HG03571 (cell line): ENCODE data around the gene ZNF8.
"Not testable (repeated sequence)": the region's sequence is repeated elsewhere in the genome, so short reads cannot be mapped to it uniquely, and the experiment has no call there.

Source experiments
- ATAC-seq: cut with Tn5 transposase; IDR thresholded peaks from one replicate; pipeline ENCODE4 v1.9.1; 2021; ENCODE audit not compliant: unreplicated experiment

Gene ZNF8

DNA sequence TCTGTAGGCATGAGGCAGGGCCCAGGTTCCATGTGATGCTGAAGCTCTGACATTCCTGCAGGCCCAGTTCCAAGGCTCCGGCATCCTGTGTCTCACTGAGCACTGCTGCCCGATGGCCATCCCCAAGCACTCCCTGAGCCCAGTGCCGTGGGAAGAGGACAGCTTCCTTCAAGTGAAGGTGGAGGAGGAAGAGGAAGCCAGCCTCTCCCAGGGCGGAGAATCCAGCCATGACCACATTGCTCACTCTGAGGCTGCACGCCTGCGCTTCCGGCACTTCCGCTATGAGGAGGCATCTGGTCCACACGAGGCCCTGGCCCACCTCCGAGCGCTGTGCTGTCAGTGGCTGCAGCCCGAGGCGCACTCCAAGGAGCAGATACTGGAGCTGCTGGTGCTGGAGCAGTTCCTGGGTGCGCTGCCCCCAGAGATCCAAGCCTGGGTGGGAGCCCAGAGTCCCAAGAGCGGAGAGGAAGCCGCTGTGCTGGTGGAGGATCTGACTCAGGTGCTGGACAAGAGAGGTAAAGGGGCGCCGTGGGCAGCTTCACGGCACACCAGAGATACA lies 56.0 kb downstream of the ZNF8 start:
- ATAC-seq: no peak

DNA sequence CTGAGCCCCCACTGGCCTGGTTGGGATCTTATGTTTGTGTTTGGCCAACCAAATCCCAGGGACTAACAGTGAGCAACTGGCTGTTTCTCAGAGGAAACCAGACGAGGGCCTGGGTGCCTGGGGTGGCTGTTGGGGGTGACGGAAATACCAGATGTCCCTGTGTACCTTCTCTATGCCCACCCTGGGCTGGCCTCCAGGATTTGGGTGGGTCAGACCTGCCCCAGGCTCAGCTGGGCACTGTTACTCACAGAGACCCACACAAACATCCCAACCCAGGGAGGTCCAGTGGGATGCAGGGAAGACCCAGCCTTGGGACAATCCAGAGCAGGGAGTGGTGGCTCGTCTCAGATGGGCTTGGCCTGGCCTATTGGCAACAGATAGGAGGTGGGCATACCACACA lies 56.9 kb downstream of the ZNF8 start:
- ATAC-seq: no peak

DNA sequence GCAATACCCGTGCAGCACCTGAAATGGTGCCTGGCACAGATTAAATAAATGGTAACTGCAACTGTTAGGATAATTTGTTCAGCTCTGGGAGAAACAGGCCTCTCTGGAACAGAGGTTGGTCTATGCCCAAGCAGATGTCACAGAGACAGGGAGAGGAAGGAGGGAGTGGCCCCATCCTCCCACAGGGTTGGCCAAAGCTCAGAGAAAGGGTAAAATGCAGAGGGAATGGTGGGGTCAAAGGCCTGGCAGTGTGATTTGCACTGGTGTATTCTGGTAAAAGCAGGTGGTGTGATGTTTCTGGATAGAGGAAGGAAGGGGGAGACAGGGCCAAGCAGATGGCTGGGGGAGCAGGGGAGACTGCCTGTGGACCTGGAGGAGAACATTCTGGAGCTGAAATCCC lies 57.5 kb downstream of the ZNF8 start:
- no peak for ATAC-seq

DNA sequence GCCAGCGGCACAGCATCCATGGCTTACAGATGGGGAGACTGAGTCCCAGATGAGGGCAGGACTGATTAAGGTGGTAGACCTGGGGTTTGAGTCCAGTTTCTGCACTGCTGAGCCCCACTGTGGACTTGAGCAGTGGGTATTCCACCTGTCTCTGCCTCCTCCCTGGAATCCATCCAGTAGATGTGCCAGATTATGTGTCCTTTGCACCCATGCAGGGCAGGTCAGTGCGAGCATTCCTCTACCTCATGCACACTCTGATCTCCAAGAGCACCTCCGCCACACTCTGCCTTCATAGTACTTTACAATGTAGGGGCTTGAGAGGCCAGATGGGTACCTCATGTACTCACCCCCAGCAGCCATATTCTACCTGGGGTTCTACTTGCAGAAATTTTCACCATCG lies 58.1 kb downstream of the ZNF8 start:
- no peak for ATAC-seq

DNA sequence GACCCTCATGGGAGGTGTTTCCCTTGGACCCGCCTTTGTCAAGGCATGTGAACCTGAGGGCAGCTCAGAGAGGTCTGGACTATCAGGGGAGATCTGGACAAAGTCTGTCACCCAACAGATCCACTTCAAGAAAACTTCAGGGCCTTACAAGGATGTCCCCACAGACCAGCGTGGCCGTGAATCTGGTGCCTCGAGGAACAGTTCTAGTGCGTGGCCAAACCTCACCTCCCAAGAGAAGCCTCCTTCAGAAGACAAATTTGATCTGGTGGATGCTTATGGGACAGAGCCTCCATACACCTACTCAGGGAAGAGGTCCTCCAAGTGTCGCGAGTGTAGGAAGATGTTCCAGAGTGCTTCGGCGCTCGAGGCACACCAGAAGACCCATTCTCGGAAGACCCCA lies 59.6 kb downstream of the ZNF8 start:
- ATAC-seq: no peak

DNA sequence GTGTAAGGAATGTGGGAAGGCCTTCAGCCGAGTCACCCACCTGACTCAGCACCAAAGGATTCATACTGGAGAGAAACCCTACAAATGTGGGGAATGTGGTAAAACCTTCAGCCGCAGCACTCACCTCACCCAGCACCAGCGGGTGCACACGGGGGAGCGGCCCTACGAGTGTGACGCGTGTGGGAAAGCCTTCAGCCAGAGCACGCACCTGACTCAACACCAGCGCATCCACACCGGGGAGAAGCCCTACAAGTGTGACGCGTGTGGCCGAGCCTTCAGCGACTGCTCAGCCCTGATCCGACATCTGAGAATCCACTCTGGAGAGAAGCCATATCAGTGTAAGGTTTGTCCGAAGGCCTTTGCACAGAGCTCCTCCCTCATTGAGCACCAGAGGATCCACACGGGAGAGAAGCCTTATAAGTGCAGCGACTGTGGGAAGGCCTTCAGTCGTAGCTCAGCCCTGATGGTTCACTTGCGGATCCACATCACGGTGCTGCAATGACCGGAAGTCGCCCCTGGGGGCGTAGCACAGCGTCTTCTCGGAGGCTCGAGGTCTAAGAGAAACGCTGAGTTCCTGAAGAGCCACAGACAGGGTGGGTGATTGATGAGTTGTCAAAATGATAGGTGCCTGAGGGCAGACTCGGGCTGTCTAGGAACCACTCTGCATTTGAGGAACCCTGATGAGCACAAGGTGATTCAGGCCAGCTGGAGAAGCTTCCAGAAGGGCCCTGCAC lies 60.2 kb downstream of the ZNF8 start:
- no peak for ATAC-seq

DNA sequence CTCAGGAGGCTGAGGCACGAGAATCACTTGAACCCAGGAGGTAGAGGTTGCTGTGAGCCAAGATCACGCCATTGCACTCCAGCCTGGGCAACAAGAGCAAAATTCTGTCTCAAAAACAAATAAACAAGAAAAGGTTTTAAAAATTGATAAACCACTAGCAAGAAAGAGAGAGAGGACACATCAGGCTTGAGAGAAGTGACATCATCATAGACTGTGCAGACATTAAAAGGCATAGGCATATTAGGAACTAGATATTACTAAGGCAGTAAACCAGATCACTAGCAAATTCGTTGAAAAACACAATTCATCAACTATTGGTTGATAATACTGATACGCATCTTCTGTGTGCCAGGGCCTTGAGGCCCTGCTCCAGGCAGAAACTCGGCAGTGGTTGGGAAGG lies 66.8 kb downstream of the ZNF8 start:
- ATAC-seq: no peak

DNA sequence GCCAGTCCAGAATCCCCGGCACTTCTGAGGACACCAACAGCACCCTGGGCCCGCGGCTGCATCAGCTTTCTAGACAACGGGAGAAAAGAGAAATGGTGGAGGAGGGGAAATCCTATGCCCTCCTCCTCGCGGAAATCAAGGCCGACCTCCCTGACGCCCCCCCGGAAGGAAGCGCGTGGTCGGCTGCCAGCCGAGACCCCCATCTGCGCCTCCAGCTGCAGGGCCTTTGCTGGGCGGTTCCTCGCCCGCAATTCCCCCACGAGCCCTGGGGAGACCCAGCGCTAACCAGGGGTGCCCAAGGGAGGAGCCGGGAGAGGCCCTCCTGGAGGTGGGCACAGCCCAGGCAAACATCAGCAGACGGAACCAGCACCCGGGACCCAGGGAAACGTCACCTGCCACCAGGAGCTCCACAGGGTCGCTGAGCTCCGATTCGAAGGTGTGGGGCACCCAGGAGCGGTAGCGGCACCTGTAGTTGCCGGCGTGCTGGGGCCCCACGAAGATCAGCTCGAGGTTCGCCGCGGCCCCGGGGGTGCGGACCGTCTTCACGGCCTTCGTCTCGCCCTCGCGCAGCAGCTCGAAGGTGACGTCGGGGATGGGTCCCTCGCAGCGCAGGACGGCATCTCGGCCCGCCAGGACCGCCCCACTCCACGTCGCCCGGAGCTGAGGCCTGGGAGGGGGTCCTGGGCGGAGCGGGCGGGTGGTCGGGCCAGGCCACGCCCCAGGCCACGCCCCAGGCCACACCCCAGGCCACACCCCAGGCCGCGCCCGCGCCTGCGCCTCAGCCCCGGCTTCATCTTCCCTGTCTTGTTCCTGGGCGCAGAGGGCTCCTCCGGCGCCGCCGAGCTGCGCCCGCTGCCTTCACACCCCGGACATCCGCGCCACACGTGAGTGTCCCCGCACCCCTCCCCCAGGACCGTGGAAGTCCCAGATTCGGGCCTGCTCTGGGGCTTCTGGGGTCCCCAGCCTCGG lies 68.5 kb downstream of the ZNF8 start:
- peak; percentile 71 for ATAC-seq

DNA sequence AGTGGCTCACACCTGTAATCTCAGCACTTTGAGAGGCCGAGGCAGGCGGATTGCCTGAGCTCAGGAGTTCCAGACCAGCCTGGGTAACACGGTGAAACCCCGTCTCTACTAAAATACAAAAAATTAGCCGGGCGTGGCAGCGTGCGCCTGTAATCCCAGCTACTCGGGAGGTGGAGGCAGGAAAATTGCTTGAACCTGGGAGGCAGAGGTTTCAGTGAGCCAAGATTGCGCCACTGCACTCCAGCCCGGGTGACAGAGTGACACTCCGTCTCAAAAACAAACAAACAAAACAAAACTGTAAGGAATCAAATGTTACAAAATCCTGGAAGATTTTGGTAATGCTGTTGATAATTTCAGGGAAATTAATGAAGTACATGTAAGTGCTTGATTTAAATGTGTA lies 69.3 kb downstream of the ZNF8 start:
- ATAC-seq: not testable (repeated sequence)

DNA sequence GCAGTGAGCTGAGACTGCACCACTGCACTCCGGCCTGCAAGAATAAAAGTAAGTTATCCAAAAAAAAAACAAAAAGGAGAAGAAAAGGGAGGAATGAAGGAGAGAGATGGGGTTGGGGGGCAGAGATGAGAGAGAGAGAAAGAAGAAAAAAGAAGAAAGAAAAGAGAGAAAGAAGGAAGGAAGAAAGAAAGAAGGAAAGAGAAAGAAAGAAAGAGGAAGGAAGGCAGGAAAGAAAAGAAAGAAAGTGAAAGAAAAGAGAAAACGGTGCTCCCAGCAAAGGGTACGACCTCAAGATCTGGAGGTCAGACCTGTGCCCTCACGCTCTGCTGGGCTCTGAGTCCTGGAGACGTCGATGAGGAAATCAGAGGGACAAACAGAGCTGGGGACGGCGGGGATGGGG lies 70.8 kb downstream of the ZNF8 start:
- ATAC-seq: no peak

DNA sequence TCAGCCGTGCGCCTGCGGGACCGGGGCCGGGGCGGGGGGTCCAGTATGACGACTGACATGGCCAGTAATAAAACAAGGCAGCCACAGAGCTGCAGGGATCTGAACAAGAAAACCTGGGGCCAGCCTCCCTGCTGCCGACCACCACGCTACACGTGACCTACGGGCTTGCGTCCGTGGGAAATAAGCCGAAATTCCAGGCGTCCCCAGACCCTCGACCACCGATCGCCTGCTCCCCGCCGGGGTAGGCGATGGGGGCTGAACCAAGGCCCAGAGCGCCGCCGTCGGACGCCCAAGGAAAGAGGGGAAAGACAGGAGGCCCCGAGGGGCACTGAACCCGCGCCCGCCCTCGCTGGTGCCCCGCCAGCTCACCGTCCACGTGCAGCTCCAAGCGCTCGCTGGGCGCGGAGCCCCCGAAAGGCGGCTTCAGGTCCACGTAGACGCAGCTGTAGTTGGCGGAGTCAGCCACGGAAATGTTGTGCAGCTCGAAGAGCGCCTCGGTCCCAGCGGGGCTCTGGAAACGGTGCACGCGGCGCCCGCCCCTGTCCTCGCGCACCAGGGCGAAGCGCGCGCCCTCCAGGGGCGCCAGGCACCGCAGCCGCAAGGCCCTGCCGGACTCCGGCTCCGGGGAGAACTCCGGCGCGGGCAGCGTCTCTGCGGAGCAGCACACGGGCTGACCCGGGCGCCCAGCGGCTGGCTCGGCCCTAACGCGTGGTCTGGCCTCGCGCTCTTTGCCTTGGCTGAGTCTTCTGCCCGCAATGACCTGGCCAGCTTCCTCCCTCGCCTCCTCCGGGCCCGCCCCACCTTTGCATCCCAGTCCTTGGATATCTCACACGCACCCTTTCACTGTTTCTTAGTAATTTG lies 71.5 kb downstream of the ZNF8 start:
- no peak for ATAC-seq

DNA sequence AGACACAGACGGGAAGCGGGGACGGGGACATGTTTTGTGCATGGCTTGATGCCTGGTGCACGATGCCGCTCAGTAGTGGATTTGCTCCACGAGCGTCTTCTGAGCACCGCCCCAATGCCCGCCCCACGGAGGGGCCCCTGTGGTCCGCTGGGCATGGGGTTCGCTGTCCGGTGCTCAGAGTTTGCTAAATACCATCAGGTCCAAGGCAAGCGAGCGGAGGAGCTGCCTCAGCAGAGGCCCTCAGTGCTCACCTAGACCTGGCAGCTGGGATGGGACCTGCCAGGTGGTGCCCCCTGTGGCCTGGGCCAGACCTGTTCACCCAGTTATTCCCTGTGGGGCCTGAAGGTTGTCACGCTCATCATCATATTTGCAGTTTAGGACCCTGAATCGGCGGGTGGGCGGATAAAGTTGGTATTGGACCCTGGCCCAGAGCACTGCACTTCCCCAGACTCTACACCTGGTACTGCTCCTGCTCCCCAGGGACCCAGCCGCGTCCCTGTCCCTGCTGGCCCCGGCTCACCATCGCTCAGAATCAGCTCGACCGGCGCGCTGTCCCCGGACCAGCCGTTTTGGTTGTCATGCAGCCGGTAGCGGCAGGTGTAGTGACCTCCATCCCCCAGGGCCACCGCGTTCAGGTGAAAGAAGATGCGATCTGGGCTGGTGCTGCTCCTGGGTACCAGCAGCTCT lies 72.3 kb downstream of the ZNF8 start:
- no peak for ATAC-seq

DNA sequence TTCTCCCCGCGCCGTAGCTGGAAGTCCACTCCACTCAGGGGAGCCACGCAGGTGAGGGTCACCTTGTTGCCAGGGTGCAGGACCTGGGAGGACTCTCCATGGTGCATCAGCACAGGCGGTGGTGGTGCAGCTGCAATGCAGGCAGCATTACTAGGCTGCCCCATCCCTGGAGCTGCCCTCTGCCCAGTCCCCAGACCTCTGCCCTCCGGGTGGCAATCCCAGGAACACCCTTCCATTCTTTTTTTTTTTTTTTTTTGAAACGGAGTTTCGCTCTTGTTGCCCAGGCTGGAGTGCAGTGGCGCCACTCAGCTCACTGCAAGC lies 72.8 kb downstream of the ZNF8 start:
- ATAC-seq: no peak

DNA sequence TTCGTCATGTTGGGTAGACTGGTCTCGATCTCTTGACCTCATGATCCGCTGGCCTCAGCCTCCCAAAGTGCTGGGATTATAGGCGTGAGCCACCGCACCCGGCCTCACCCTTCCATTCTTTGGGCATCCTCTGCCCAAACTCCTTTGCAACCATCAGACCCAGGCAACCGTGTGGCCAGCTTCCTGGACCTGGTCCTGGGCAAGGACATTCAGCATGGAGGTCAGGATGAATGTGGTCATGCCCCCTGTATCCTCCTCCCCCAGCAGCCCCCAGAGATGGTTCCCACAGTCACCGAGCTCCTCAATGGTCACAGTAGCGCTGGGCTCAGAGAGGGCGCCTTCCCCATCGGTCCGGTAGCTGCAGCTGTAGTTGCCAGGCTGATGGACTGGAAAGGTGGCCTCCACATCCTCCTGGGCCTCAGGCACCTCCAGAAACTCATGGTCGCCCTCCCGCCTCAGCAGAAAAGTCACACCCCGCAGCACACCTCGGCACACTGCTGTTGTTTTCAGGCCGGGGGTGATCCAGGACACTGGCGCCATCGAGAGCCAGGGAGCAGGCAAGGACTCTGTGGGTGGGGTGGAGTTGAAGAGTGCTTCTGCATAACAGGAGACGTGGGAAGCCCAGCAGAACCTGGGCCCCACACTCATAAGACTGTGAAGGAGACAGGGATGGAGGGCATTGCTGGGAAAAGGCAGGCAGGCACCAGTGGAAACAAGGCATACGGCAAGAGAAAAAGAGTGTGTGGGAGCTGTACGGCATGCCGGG lies 73.4 kb downstream of the ZNF8 start:
- no peak for ATAC-seq
